Bronchial epithelial cell (primary cell): Measurements from ENCODE around the gene TMEM164. TPM values are rescaled to one million over a fixed set of nuclear protein-coding genes. Genes with fewer than 3 reads are reported as not detected.

Source experiments
- DNase-seq: peaks from one replicate; pipeline ENCODE4 v3.0.0-alpha.2; 2010; ENCODE audit warnings: low read depth
- FAIRE-seq: peaks from 2 replicates; lab custom pipeline; 2011; peaks lifted over from hg19 to GRCh38; lab: Jason Lieb, UNC
- H3K27me3 ChIP-seq: 2 replicates; pipeline ENCODE4 v1.5.1; 2011; ENCODE audit warnings: low read length; ENCODE audit not compliant: control insufficient read depth, insufficient read depth
- H3K36me3 ChIP-seq: 2 replicates; pipeline ENCODE4 v1.5.1; 2011; ENCODE audit warnings: low read length; ENCODE audit not compliant: control insufficient read depth, insufficient read depth
- H3K4me3 ChIP-seq: 2 replicates; pipeline ENCODE4 v1.5.1; 2011; ENCODE audit warnings: mild to moderate bottlenecking, low read depth, low read length, control low read depth
- CTCF ChIP-seq: IDR thresholded peaks from 2 replicates; pipeline ENCODE4 v1.5.1; 2011; ENCODE audit warnings: mild to moderate bottlenecking, moderate library complexity, low read length, control low read depth, inconsistent platforms; ENCODE audit not compliant: insufficient read depth, severe bottlenecking
- total RNA-seq: library from RNA; depleted of rRNA; stranded (reverse); fragments of >200 nt; gene quantifications from 2 replicates; pipeline ENCODE4 v1.2.1, GENCODE V29; 2014

TMEM164 gene
- total RNA-seq, 1 donor from 2014 or later, result 20.3 TPM

- Histone ChIP-seq H3K36me3 (no peaks in the 10 kb centered on the region), H3K27me3 (no peaks in the 10 kb centered on the region), H3K4me3 (no peak overlapping the region)
- no peak for DNase-seq
- no peak for FAIRE-seq
- no peak for TF ChIP-seq CTCF
Observed at GRCh38 chrX:110172215-110172614, 169.3 kb downstream of the TMEM164 start.

DNA sequence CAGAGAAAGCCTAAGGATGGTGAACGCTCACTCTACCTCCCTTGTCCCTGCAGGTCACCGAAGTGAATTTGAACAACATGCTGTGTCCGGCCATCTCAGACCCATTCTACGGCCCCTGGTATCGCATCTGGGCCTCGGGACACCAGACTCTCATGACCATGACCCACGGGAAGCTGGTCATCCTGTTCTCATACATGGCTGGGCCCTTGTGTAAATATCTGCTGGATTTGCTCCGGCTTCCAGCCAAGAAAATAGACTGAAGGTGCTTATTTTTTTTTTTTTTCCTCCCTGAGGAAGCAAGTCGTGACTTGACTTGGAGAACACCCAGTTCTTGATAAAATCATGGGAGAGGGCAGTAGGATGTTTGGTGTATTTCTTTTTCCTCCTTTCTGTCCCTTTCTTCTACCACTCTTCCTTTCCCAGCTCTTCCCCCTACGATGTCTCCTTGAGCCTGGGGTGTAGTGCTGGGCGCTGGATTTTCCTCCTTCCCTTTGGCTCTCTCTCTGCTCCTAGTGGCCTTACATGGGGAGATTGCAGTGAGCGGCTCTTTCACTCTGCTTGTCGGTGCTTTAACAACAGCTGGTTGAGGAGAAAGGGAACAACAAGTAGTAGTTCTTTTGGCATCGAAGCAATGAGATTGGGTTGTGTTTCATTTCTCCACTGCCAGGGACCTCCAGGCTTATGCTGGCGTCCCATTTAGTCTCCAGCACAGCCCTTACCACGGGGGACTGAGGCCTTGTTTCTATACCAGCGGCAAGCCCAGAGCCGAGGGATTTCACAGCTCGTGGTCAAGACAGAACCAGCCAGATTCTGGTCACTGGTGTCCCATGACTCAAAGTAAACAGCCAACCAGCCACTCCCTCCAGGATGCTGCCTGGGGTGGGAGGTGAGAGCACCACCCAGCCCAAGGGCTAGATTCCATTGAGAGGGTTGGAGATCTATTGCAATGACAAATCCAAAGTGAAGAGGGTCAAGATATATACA is 170.6 kb downstream of the TMEM164 start:
- no peak overlapping the region for H3K4me3 ChIP-seq
- FAIRE-seq (no peak), DNase-seq (peak; percentile 75)
- TF ChIP-seq CTCF, result no peak
- H3K36me3 ChIP-seq, result no peaks in the 10 kb centered on the region
- no peaks in the 10 kb centered on the region for H3K27me3 ChIP-seq

DNA sequence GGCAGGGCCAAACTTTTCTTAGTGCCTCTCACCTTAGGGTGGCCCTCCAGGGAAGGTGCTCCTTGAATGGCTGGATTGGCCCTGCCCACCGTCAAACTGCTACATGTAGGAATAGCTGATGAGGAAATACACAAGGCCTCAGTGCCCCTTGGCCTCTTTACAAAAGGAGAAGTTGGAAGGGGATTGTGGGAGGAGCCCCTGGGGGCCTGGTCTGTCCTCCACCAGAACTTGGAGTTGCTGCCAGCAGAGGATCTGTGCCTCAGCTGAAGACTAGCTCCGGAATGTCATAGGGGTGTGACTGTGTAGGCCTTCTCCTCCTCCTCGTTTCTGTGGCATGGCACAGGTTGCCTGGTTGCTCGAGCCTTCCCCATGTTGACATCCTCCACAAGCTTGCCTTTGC is 172.2 kb downstream of the TMEM164 start:
- TF ChIP-seq CTCF, result no peak
- FAIRE-seq (no peak), DNase-seq (no peak)
- H3K4me3 ChIP-seq, result no peak overlapping the region
- H3K36me3 ChIP-seq, result no peaks in the 10 kb centered on the region
- no peaks in the 10 kb centered on the region for H3K27me3 ChIP-seq

GRCh38 chrX:110175696-110176095 is 172.8 kb downstream of the TMEM164 start:
- H3K4me3 ChIP-seq, result no peak overlapping the region
- no peak for DNase-seq
- TF ChIP-seq CTCF, result no peak
- H3K36me3 ChIP-seq, result no peaks in the 10 kb centered on the region
- no peak for FAIRE-seq
- no peaks in the 10 kb centered on the region for H3K27me3 ChIP-seq

- Histone ChIP-seq H3K4me3 (no peak overlapping the region), H3K36me3 (no peaks in the 10 kb centered on the region), H3K27me3 (no peaks in the 10 kb centered on the region)
- FAIRE-seq, result no peak
- no peak for TF ChIP-seq CTCF
- DNase-seq, result peak; percentile 65
Observed at GRCh38 chrX:110178179-110178865, 175.4 kb downstream of the TMEM164 start.
